Putamen (tissue), 1 donor: Measurements from ENCODE around the gene TARM1.
"Not testable (repeated sequence)": the region's sequence is repeated elsewhere in the genome, so short reads cannot be mapped to it uniquely, and the experiment has no call there.

ENCODE experiments used
- DNase-seq: peaks from one replicate; pipeline ENCODE4 v3.0.0-alpha.2; 2016; ENCODE audit warnings: low spot score

The TARM1 gene

DNA sequence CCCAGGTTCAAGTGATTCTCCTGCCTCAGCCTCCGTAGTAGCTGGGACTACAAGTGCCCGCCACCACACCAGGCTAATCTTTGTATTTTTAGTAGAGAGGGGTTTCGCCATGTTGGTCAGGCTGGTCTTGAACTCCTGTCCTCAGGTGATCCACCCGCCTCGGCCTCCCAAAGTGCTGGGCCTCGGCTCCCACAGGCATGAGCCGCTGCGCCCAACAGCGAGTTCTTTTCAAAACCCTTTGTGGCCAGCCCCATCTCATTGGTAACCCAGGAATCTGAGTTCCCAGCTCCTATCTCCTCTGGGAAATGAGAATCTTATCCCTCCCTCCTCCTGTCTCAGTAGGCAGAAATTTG lies 18.7 kb upstream of the TARM1 start:
- not testable (repeated sequence) for DNase-seq

DNA sequence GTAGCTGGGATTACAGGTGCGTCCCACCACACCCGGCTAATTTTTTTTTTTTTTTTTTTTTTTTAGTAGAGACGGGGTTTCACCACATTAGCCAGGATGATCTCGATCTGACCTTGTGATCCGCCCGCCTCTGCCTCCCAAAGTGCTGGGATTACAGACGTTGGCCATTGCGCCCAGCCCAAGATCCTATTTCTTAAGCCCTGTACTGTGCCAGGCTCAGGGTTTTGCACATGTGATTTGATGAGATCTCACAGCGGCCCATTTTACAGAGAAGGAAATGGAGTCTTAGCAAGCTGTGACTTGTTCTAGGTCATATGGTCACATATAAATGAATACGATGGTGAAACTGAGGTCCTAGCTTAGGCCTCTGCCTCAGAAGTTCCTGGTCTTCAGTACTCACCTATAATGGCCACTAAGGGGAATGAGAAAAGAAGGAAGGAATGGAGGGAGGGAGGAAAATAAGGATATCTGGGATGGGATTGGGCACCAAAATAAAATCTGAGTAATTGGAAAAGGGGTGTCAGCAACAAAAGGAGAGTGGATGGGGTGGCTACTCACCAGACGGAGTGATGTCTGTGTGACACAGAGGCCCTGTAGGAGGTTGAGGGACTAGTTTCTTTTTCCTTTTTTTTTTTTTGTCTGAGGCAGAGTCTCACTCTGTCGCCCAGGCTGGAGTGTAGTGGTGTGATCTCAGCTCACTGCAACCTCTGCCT lies 18.2 kb upstream of the TARM1 start:
- DNase-seq, result no peak

DNA sequence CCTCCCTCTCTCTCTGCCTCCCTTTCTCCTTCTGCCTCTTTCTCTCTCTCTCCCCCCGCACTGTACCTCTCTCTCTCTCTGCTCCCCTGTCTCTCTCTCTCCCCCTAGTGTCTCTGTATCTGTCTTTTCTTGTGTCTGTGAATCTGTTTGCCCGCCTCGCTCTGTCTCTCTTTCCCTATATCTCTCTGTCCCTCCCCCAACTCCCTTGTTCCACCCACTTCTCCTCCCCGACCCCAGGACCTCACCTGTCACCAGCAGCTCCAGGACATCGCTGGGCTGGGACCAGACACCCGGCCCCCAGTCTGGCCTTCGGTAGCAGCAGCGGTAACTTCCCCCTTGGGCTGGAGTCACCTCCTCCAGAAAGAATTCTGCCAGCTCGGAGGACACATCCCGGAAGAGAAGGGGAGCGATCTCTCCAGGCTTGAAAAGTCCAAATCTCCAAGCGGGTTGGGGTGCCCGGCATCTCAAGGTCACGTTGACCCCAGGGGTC lies 15.5 kb upstream of the TARM1 start:
- no peak for DNase-seq

DNA sequence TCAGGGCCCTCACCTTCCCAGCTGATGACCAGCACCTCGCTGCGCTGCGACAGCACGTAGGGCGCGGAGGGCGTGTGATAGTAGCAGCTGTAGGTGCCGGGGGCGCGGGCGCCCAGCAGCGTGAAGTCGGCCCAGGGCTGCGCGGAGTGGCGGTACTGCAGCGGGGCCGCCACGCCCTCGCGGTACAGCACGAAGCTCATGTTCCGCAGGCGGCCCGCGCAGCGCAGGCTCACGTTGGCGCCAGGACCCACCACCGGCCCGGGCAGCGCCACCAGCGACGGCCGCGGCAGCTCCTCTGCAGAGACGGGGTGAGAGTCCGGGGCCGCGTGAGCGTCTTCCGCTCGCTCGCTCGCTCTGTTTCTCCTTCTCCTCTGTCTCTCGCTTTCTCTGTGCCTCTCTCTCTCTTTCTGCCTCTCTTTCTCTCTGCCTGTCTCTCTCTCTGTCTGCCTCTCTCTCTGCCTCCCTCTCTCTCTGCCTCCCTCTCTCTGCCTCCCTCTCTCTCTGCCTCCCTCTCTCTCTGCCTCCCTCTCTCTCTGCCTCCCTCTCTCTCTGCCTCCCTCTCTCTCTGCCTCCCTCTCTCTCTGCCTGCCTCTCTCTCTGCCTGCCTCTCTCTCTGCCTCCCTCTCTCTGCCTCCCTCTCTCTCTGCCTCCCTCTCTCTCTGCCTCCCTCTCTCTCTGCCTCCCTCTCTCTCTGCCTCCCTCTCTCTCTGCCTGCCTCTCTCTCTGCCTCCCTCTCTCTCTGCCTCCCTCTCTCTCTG lies 14.9 kb upstream of the TARM1 start:
- DNase-seq, result not testable (repeated sequence)

DNA sequence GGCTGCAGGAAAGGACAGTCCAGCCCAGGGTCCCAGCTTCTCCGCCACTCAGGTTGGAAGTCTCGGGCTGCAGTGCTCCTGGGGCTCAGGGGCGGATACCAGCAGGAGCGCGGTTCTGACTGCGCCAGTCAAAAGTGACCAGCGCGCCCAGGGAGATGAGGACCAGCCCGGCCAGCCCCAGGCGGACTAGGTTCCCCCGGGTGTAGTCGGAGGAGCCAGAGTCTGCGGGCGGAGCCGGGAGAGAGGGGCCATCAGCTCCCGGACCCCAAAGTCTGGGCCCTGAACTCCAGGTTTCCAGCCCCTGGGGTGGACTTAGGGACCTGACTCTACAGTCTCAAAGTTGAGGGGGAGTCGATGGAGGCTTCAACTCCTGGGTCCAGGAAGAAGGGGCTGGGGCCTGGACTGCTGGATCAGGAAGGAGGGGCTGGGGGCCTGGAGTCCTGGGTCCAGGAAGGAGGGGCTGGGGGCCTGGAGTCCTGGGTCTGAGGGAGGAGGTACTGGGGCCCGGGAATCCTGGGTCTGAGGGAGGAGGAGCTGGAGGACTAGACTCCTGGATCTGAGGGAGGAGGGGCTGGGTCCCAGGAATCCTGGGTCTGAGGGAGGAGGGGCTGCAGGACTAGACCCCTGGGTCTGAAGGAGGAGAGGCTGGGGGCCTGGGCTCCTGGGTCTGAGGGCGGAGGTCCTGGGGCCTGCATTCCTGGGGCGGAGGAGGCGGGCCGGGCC lies 14.1 kb upstream of the TARM1 start:
- DNase-seq, result no peak

DNA sequence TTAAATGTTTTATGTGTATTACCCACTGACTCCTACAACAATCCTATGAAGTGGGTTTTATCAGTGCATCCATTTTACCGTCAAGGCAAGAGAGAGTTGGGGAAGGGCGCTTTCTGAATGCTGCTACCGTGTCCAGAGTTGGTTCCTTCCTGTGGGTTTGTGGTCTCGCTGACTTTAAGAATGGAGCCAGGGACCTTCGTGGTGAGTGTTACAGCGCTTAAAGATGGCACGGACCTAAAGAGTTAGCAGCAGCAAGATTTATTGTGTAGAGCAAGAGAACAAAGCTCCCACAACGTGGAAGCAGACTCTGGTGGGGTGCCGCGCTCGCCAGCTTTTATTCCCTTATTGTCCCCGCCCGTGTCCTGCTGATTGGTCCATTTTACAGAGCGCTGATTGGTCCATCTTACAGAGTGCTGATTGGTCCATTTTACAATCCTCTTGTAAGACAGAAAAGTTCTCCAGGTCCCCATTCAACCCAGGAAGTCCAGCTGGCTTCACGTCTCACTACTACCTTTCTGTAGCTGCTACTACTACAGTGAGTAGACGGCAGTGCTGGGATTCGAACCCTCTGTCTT lies 13.3 kb upstream of the TARM1 start:
- DNase-seq, result no peak

- DNase-seq, result no peak
These were observed 3.2 kb upstream of the TARM1 start for GRCh38 chr19:54084410-54084809.

- no peak for DNase-seq
These were observed 3.8 kb downstream of the TARM1 start for GRCh38 chr19:54077334-54077733.

GRCh38 chr19:54074851-54075250 lies 6.3 kb downstream of the TARM1 start:
- DNase-seq, result no peak

DNA sequence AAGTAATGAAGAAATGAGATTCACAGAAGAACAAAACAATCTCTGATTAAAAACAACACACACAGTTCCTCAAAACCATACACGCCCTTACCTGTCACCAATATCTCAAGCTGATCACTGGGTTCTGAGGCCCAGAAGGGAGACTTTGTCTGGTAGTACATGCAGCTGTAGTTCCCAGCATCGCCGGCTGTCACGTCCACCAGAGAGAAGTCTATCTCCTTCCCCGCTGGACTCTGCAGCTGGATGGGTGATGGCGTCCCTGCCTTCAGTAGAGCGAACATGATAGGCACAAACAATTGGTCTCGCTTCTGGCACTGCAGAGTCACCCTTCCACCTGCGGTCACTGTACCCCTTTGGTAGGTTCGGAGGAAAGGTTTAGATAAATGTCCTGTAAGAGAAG lies 7.3 kb downstream of the TARM1 start:
- no peak for DNase-seq

DNA sequence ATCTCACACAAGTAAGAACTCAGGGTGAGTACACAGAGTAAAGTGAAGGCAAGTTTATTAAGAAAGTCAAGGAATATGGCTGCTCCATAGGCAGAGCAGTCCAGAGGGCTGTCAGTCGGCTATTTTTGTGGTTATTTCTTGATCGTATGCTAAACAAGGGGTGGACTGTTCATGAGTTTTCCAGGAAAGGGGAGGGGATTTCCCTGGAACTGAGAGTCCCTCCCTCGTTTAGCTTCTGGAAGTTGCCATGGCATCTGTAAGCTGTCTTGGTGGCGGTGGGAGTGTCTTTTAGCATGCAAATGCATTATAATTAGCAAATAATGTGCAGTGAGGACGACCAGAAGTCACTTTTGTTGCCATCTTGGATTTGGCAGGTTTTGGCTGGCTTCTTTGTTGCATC lies 11.7 kb downstream of the TARM1 start:
- no peak for DNase-seq

DNA sequence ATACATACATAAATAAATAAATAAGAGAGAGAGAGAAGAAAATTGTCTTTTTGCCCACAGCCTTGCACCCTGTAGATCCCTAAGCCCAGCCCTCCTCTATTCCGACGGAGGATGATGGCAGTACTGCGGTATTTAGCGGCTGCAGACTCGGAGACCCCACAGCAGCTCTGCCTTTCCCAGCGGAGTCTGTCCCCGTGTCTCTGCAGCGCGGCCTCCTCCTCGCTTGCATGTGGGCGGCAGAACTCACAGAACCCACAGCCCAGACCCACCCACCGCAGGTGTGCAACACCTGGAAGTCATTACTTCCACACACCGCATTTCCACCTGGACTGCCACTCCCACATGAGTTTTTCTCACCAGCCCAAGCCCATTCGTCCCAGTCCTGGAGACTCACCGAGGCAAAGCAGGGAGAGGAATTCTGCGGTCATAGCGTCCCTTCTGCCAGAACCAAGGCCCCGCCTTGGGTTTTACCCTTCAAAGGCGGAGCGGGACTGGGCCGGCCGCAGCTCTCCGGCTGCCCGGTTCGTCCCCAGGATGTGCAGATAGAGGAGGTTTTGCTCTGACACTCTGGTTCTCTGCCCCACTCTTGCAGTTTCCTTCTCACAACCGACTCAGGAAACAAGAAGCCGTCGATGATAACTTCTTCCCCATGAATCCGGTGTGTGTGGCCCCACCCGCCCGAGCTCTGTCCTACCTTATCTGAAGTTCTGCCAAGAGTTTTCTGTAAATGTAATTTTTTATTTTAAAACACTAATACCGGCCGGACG lies 17.6 kb downstream of the TARM1 start, which contains the start of gene VSTM1:
Gene VSTM1, minus strand, starts transcription at position 548 of the 767 bp plus-strand sequence. Its CDS starts 120 bp downstream, at position 428.
- no peak for DNase-seq

- no peak for DNase-seq
These were observed 18.5 kb downstream of the TARM1 start for GRCh38 chr19:54062643-54063042.

- DNase-seq, result no peak
These were observed 33.5 kb downstream of the TARM1 start for GRCh38 chr19:54047616-54048015.

GRCh38 chr19:54045771-54046170 lies 35.4 kb downstream of the TARM1 start:
- no peak for DNase-seq

DNA sequence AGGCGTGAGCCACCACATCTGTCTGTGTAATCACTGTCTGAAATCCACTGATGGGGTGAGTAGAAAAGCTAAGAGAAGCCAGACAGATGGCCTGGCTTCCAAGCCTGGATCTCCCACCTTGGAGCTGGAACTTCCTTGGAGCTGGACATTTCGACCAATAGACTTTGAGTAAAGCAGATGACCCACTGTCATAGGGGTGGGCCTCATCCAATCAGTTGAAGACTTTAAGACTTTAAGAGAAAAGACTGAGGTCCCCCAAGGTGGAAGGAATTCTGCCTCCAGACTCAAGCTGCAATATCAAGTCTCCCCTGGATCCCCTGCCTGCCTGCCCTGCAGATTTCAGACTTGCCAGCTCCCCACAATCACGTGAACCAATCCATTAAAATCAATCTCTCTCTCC lies 38.2 kb downstream of the TARM1 start:
- no peak for DNase-seq

DNA sequence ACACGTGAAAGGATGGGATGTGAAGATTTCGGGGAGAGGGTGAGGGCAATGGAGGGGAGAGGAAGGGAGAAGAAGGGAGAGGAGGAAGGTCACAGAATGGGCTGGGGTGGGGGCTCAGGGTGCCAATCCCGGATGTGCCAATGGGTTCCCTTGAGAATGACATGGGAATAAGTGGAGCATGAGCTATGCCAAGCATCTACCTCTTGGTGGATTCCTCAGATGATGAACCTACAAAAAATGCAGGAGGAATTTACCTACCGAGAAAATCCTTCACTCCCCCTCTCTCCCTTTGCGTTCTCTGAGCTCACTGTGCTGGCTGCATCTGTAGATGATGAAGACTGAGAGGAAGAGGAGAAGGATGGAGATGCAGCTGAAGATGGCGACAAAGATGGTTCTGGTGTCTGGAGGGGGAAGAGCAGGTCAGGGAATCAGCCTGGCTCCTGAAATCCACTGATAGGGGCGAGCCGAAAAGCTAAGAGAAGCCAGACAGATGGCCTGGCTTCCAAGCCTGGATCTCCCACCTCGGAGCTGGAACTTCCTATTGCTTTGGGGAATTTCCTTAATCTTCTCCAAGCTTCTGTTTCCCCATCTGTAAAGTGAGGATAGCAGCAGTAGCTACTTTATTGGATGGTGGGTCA lies 39.1 kb downstream of the TARM1 start:
- no peak for DNase-seq

- no peak for DNase-seq
These were observed 41.2 kb downstream of the TARM1 start for GRCh38 chr19:54040003-54040402.

GRCh38 chr19:54036542-54036941 lies 44.6 kb downstream of the TARM1 start:
- DNase-seq, result not testable (repeated sequence)

GRCh38 chr19:54035215-54036178 lies 45.7 kb downstream of the TARM1 start:
- DNase-seq, result no peak
